Hepatocyte (in vitro differentiated cells): ENCODE results near the gene CAMK4. TPM values are rescaled to one million over a fixed set of nuclear protein-coding genes. Genes with fewer than 3 reads are reported as not detected.
A peak's percentile ranks its signal among the peaks of the same experiment; 100 is the strongest.

Experiments used
- DNase-seq: peaks from one replicate; pipeline ENCODE4 v3.0.0-alpha.2; 2016; ENCODE audit warnings: low spot score
- H2AFZ ChIP-seq: fragments of 200-600 bp; sonication (generic); 2 replicates; pipeline ENCODE4 v1.6.0; 2016; ENCODE audit warnings: antibody characterized with exemption, mild to moderate bottlenecking
- H3K27ac ChIP-seq: fragments of 200-600 bp; sonication (generic); 2 replicates; pipeline ENCODE4 v1.5.1; 2016; ENCODE audit warnings: mild to moderate bottlenecking
- H3K27me3 ChIP-seq: fragments of 200-600 bp; sonication (generic); 2 replicates; pipeline ENCODE4 v1.6.1; 2016
- H3K36me3 ChIP-seq: fragments of 200-600 bp; sonication (generic); replicated peaks from 2 replicates; pipeline ENCODE4 v1.5.1; 2016; ENCODE audit warnings: low read depth; ENCODE audit not compliant: insufficient read depth
- H3K4me1 ChIP-seq: fragments of 200-600 bp; sonication (generic); 2 replicates; pipeline ENCODE4 v1.5.1; 2016; ENCODE audit warnings: mild to moderate bottlenecking, moderate library complexity; ENCODE audit not compliant: insufficient read depth
- H3K4me2 ChIP-seq: fragments of 200-600 bp; sonication (generic); 2 replicates; pipeline ENCODE4 v1.6.0; 2016
- H3K4me3 ChIP-seq: fragments of 200-600 bp; sonication (generic); 2 replicates; pipeline ENCODE4 v1.5.1; 2016; ENCODE audit warnings: mild to moderate bottlenecking
- H3K79me2 ChIP-seq: fragments of 200-600 bp; sonication (generic); 2 replicates; pipeline ENCODE4 v1.6.0; 2017; ENCODE audit warnings: mild to moderate bottlenecking
- H3K9me2 ChIP-seq: fragments of 200-600 bp; sonication (generic); replicated peaks from 2 replicates; pipeline ENCODE4 v1.6.0; 2017; ENCODE audit warnings: mild to moderate bottlenecking; ENCODE audit not compliant: insufficient read depth
- H3K9me3 ChIP-seq: fragments of 200-600 bp; sonication (generic); 2 replicates; pipeline ENCODE4 v1.5.1; 2016; ENCODE audit warnings: low read depth, mild to moderate bottlenecking
- H4K20me1 ChIP-seq: fragments of 200-600 bp; sonication (generic); 2 replicates; pipeline ENCODE4 v1.6.0; 2016; ENCODE audit warnings: mild to moderate bottlenecking; ENCODE audit not compliant: insufficient read depth, poor library complexity, severe bottlenecking
- EZH2 ChIP-seq: fragments of 200-600 bp; sonication (generic); IDR thresholded peaks from 2 replicates; pipeline ENCODE4 v1.6.1; 2016; ENCODE audit warnings: antibody characterized with exemption, mild to moderate bottlenecking, borderline replicate concordance
- EZH2phosphoT487 ChIP-seq: fragments of 200-600 bp; sonication (generic); IDR thresholded peaks from one replicate; pipeline ENCODE4 v1.6.1; 2018; ENCODE audit warnings: antibody characterized with exemption, mild to moderate bottlenecking, low read depth, moderate library complexity; ENCODE audit not compliant: unreplicated experiment, severe bottlenecking
- WGBS: methylation state at CpG from one replicate; pipeline ENCODE4 v1.1.6; 2016; ENCODE audit warnings: low lambda C conversion rate; ENCODE audit errors: missing lambda C conversion rate; 5-methylcytosine and 5-hydroxymethylcytosine counted together
- polyA plus RNA-seq: library from polyadenylated mRNA; unstranded; fragments of >200 nt; fragmentation: Nextera tagmentation; extraction: Ambion mirVana; gene quantifications from 2 replicates; pipeline ENCODE4 v1.2.1, GENCODE V29; 2016
- total RNA-seq: library from RNA; depleted of rRNA; stranded (reverse); fragments of >200 nt; gene quantifications from 2 replicates; pipeline ENCODE4 v1.2.3, GENCODE V29; 2014
- TF ChIP-seq, protein P1 (sequence below): fragments of 200-600 bp; sonication (generic); IDR thresholded peaks from 2 replicates; pipeline ENCODE4 v1.5.1; 2016; ENCODE audit warnings: antibody characterized with exemption, mild to moderate bottlenecking; ENCODE audit not compliant: poor library complexity

Gene CAMK4
- total and polyA plus RNA-seq, 2 experiments from 2014 or later, result 1.0 to 3.4 TPM

DNA sequence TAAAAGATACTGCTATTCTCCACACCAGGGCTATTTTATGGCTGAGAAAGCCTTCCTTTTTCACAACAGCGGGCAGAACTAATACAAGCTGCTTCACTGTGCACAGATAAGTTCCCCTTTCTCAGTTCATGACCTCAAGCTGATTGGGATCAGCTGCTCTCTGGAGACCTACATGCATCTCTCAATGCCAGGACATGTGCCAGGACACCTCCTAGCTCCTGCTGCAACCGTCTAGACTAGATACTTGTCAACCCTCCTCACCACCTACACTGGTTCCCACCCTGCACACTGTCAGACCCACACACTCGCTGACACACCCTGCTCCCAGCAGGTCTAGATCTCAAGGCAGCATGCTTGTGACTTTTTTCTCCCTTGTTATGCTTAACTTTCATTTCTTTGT, 248.4 kb downstream of the CAMK4 start:
- no peaks in the 10 kb centered on the region for H3K36me3 ChIP-seq
- H3K79me2 ChIP-seq, result no peaks in the 10 kb centered on the region
- no peak for TF ChIP-seq EZH2
- no peak for TF ChIP-seq EZH2phosphoT487
- TF ChIP-seq, protein P1, sequence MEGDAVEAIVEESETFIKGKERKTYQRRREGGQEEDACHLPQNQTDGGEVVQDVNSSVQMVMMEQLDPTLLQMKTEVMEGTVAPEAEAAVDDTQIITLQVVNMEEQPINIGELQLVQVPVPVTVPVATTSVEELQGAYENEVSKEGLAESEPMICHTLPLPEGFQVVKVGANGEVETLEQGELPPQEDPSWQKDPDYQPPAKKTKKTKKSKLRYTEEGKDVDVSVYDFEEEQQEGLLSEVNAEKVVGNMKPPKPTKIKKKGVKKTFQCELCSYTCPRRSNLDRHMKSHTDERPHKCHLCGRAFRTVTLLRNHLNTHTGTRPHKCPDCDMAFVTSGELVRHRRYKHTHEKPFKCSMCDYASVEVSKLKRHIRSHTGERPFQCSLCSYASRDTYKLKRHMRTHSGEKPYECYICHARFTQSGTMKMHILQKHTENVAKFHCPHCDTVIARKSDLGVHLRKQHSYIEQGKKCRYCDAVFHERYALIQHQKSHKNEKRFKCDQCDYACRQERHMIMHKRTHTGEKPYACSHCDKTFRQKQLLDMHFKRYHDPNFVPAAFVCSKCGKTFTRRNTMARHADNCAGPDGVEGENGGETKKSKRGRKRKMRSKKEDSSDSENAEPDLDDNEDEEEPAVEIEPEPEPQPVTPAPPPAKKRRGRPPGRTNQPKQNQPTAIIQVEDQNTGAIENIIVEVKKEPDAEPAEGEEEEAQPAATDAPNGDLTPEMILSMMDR, result no peak
- H3K4me3 ChIP-seq, result no peak overlapping the region
- H3K4me2 ChIP-seq, result no peak overlapping the region
- H3K27ac ChIP-seq, result no peak overlapping the region
- 77% methylated on average over 3 of the region's 3 CpGs for whole genome bisulfite sequencing
- no peak for DNase-seq
- no peaks in the 10 kb centered on the region for H3K27me3 ChIP-seq
- no peaks in the 10 kb centered on the region for H3K9me2 ChIP-seq
- no peaks in the 10 kb centered on the region for H3K9me3 ChIP-seq
- no peaks in the 10 kb centered on the region for H4K20me1 ChIP-seq
- no peak overlapping the region for H2AFZ ChIP-seq
- H3K4me1 ChIP-seq, result no peaks in the 10 kb centered on the region

DNA sequence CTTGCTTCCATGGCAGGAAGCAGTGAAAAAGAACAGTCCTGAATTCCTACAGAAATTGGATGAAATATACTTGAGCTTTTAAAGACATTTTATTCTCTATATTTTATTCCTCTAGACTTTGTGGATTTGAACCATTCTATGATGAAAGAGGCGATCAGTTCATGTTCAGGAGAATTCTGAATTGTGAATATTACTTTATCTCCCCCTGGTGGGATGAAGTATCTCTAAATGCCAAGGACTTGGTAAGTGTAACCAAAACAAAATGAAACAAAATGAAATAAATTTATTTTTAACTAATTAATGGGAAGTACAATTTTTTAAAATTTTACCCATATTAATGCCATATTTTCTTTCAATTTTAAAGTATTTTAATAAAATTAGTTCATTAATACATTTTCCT, 254.1 kb downstream of the CAMK4 start:
- Histone ChIP-seq H2AFZ (no peak overlapping the region), H3K4me2 (no peak overlapping the region), H3K9me3 (no peaks in the 10 kb centered on the region), H3K79me2 (no peaks in the 10 kb centered on the region), H4K20me1 (no peaks in the 10 kb centered on the region), H3K27me3 (no peaks in the 10 kb centered on the region), H3K9me2 (no peaks in the 10 kb centered on the region), H3K36me3 (no peaks in the 10 kb centered on the region), H3K4me1 (no peaks in the 10 kb centered on the region), H3K4me3 (no peak overlapping the region), H3K27ac (no peak overlapping the region)
- 91% methylated on average over 1 of the region's 1 CpG for WGBS
- no peak for TF ChIP-seq EZH2
- TF ChIP-seq EZH2phosphoT487, result no peak
- TF ChIP-seq, protein P1, result peak; percentile 34
- DNase-seq, result no peak

DNA sequence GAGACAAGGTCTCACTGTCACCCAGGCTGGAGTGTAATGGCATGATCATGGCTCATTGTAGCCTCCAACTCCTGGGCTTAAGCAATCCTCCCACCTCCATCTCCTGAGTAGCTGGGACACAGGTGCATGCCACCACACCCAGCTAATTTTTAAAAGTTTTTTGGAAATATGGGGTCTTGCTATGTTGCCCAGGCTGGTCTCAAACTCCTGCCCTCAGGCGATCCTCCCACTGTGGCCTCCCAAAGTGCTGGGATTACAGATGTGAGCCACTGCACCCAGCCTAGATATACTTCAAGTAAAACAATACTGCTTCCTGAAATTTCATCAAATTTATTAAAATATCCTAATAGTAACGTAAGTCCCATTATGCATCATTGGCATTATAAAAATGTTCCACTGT, 254.7 kb downstream of the CAMK4 start:
- Histone ChIP-seq H2AFZ (no peak overlapping the region), H3K9me2 (no peaks in the 10 kb centered on the region), H3K79me2 (no peaks in the 10 kb centered on the region), H4K20me1 (no peaks in the 10 kb centered on the region), H3K9me3 (no peaks in the 10 kb centered on the region), H3K27ac (no peak overlapping the region), H3K36me3 (no peaks in the 10 kb centered on the region), H3K4me1 (no peaks in the 10 kb centered on the region), H3K27me3 (no peaks in the 10 kb centered on the region), H3K4me3 (no peak overlapping the region), H3K4me2 (no peak overlapping the region)
- WGBS, result 93% methylated on average over 2 of the region's 2 CpGs
- TF ChIP-seq, protein P1, result no peak
- TF ChIP-seq EZH2 (no peak), EZH2phosphoT487 (no peak)
- DNase-seq, result no peak

DNA sequence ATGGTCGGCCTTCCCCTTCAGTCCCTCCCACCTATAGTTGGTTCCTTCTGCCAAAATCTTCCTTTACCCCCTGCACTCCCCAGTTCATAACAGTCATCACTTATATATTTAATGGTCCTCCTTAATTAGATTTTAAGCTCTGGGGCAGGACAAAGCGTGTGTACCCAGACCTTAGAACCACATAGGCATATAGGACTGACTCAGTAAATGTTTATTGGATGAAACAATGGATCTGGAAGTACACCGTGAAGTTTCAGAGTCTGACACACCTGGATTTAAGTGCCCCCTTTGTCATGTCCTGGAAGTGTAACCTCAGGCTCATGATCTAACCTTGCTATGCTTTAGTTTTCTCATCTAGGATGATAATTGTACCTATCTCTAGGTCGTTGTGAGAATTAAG, 256.2 kb downstream of the CAMK4 start:
- TF ChIP-seq, protein P1, result no peak
- TF ChIP-seq EZH2, result no peak
- no peak for TF ChIP-seq EZH2phosphoT487
- Histone ChIP-seq H3K27me3 (no peaks in the 10 kb centered on the region), H3K4me1 (no peaks in the 10 kb centered on the region), H3K9me2 (no peaks in the 10 kb centered on the region), H3K9me3 (no peaks in the 10 kb centered on the region), H3K79me2 (no peaks in the 10 kb centered on the region), H3K27ac (no peak overlapping the region), H3K4me2 (no peak overlapping the region), H2AFZ (no peak overlapping the region), H3K4me3 (no peak overlapping the region), H3K36me3 (no peaks in the 10 kb centered on the region), H4K20me1 (no peaks in the 10 kb centered on the region)
- no peak for DNase-seq
- 62% methylated on average over 4 of the region's 4 CpGs for WGBS
